Uterus (tissue), 2 donors: ENCODE results near the gene SCYGR1.

Source experiments
- CTCF ChIP-seq, 4 experiments: fragments of 200-600 bp in 2 of 4; fragments of 450-650 bp in 2 of 4; sonication (generic) in 2 of 4; IDR thresholded peaks; one replicate each; pipeline ENCODE4 v1.5.1; 2016 to 2019; ENCODE audit warnings: antibody characterized with exemption in 4 of 4, mild to moderate bottlenecking in 2 of 4, moderate library complexity in 1 of 4
- POLR2A ChIP-seq, 2 donors: fragments of 450-650 bp; IDR thresholded peaks; one replicate each; pipeline ENCODE4 v1.6.1; 2016; ENCODE audit warnings: antibody characterized with exemption in 2 of 2, mild to moderate bottlenecking in 1 of 2, moderate library complexity in 1 of 2

GRCh38 chr2:227376656-227377396 is 10.9 kb downstream of the SCYGR1 start:
- TF ChIP-seq CTCF (IDR thresholded peaks at IDR 0.05) (no peak), POLR2A (IDR thresholded peaks at IDR 0.05) (no peak)
